NCI-H1092 treated with DMSO at 0.1 percent for 48 hours (cell line): Measurements from ENCODE around the gene CCDC92B.
A peak's percentile ranks its signal among the peaks of the same experiment; 100 is the strongest.

Experiments
- DNase-seq: peaks from one replicate; lab custom pipeline; 2025; lab: John Stamatoyannopoulos, UW

The CCDC92B gene

GRCh38 chr17:2721603-2722002 lies 27.8 kb downstream of the CCDC92B start:
- DNase-seq: no peak

DNA sequence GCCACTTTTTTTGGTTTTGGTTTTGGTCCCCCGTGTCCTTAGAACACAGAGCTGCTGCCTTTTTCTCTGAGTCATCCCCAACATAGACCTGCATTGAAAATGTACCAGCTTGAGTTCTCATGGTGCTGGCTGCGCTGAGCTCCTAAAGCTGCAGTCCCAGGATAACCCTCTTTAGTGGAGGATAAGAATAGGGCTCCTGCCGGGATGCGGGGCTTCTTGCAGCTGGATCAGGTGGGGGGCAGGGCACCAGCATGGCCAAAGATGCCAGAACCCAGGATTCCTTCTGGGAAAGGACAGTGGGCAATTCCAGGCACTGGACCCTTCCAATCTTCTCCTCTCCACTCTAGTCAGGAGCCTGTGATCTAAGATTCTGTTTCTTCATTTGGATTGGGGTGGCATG lies 29.6 kb downstream of the CCDC92B start:
- no peak for DNase-seq

DNA sequence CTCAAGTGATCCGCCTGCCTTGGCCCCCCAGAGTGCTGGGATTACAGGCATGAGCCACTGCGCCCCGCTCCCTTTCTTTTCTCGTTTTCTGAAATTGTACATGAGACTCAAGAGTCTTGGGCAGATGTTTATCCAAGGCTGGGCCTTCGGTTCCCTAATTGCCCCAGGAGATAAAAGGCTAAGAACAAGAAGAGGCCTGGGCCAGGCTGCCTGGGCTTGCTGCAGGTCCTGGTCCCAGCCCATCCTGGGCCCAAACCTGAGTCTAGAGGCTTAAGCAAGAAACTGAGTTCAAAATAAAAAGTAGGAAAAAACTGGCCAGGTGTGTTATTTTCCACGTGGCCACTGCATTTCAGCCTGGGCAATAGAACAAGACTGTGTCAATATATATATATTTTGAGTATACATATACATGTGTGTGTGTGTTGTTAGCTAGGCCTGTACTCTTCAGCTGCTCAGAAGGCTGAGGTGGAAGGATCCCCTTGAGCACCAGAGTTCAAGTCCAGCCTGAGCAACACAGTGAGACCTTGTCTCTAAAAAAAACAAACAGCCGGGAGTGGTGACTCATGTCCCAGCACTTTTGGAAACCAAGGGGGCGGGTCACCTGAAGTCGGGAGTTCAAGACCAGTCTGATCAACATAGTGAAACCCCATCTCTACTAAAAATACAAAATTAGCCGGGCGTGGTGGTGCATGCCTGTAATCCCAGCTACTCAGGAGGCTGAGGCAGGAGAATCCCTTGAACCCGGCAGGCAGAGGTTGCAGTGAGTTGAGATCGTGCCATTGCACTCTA lies 31.1 kb downstream of the CCDC92B start:
- no peak for DNase-seq

GRCh38 chr17:2716649-2717048 lies 32.8 kb downstream of the CCDC92B start:
- DNase-seq: no peak

GRCh38 chr17:2713881-2714280 lies 35.6 kb downstream of the CCDC92B start:
- DNase-seq: no peak

DNA sequence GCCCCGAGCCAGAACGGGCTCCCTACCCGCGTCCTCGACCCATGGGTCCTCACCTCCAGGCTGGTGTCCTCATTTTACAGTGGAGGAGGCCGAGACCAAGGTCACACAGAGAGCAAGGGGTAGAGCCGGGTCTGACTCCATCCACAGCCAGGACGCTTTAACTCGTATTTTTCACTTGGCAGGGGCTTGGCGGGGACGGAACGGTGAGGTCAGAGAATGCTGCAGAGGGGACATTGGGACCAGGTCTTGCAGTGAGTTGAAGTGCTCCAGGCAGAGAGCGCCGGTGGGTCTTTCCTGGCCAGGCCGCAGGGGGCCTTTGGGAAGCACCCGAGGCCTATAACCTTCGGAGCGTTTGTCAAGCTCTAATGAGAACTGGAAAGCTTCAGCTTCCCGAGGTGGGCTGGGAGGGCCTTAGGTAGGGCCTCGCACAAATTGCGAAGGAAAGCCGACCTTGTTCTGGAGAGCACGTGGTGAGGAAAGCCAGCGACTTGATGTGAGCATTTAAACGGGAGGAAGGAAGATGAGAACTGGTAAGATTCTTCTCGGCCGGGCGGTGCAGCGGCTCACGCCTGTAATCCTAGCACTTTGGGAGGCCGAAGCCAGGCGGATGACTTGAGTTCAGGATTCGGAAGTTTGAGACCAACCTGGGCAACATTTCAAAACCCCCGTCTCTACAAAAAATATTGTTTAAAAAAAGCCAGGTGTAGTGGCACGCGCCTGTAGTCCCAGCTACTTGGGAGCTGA lies 37.0 kb downstream of the CCDC92B start:
- DNase-seq: no peak

DNA sequence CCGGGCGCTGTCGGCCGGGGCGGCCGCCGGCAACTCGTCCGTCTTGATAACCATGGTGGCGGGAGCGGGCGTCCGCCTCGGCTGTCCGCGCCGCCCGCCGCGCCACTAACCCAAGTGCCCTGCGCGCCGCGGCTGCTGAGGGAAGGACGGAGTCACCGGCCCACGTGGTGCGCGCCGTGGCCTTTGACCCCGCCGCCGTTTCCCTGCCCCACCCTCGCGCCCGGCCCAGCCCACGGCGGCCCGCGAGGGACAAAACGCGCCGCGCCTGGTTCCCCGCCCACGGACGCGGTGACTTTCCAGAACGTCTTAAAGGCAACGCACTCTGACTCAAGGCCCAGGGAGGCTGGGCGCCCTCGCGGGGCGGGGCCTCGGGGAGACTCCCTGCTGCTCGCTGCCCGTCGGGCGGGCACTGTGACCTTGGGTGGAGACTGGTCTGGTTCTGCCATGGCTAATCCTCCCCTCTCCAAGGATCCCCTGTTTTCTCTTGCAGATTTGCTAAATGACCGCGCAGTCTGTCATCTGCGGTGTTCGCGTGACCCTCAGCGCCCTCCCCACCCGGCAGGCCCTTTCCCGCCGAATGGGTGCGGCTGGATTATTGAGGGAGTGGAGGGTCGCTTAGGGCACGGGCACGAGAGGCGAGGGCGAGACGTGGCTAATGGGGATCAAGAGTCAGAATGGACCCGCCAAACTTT lies 37.7 kb downstream of the CCDC92B start, which contains the start of gene CLUH:
TSS of gene CLUH (minus strand) at position 157 of the 692 bp plus-strand sequence. CDS start at position 54, 103 bp downstream.
- DNase-seq: peak; percentile 77

DNA sequence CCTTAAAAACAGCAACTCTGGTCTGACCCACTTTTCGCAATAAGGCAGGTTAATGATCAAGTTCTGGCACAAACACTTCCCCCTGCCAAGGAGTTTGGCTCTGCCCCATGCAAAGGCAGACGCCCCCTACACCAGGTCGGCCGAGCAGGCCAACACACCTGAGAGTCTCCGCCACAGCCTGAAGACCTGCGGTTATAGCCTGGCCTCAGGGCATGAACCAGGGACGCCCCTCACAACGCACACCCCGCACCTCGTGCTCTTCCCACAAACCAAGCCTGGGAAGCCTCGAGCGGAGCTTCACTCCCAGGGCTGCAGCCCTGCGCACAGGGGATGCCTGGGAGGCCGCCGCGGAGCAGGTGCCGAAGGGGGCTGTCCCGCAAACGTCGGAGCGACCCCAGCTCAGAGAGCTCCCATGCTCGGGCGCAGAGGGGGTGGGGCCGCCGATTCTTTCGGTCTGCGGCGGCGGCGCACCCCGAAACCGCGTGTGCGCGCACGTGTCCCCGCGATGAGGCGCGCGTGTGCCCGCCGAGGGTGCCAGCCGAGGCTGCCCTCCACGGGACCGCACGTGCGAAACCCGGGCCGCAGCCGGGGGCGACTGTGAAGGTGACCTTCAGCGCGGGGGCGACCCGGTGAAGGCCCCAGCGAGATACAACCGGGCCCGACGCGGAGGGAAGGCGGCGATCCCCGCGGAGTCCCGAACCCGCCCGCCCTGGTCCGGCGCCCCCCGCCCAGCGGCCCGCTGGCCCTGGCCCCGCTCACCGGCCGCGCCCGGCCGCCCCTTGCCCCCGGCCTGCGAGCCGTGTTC lies 38.4 kb downstream of the CCDC92B start:
- no peak for DNase-seq

DNA sequence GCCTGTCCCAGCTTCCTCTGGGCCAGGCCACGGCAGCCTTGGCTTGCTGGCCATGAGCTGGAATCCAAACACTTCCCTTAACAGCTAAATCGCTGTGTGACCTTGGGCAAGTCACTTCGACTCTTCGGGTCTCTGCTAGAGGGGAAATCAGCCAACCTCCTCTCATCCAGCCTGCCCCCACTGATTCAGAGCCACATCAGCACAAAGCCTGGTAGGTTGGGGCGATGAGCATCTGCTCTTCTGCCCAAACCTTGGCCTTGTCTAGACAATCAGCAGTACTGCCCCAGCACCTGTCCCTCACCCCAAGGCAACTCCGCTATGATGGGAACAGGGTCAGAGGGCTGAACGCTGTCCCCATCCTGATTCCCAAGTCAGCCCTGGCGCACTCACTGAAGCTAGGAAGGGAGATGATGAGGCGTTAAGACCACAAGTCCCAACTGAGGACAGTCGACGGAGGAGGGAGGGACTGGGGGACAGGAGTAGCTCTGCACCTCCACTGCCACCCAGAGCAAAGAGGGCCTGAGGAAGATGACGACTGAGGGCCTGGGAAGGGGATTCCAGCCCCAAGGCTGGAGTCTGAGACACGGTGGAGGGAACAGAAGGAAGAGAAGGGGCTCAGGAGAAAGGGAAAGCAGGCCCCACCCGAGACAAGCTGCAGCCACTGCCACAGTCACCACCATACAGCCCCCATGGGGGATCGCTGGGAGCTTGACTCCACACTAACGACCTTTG lies 39.2 kb downstream of the CCDC92B start:
- DNase-seq: no peak

GRCh38 chr17:2709183-2709661 lies 40.2 kb downstream of the CCDC92B start:
- no peak for DNase-seq

- DNase-seq: no peak
These were observed 40.8 kb downstream of the CCDC92B start for GRCh38 chr17:2708585-2709182.

- DNase-seq: no peak
These were observed 41.5 kb downstream of the CCDC92B start for GRCh38 chr17:2707721-2708584.

DNA sequence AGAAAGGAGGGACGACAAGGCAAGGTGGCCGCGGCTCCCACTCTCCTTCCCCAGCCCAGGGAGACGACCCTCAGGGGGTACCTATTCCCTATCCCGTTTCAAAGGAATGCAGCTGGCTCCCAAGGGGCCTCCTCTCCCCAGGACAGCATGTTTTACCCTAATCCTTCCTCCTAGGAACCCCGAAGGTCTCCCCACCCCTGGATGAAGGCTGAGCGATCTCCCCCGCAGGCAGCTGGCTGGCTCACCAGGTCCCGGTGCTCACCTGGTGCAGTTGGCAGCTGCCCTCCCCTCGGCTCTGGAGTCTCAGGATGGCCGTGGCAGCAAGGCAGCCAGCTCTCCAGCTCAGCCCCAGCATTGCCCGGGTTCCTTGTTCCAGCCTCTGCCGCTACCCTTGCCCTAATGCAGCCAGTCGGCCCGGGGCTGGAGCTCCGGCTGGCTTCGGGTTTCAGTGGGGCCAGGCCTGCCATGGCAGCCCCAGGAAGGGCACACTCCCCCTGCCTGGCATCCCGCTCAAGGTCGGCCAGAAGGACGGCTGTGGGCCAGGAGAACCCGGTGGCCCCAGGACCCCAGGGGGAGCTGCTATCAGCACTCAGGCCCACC lies 42.4 kb downstream of the CCDC92B start:
- DNase-seq: no peak

DNA sequence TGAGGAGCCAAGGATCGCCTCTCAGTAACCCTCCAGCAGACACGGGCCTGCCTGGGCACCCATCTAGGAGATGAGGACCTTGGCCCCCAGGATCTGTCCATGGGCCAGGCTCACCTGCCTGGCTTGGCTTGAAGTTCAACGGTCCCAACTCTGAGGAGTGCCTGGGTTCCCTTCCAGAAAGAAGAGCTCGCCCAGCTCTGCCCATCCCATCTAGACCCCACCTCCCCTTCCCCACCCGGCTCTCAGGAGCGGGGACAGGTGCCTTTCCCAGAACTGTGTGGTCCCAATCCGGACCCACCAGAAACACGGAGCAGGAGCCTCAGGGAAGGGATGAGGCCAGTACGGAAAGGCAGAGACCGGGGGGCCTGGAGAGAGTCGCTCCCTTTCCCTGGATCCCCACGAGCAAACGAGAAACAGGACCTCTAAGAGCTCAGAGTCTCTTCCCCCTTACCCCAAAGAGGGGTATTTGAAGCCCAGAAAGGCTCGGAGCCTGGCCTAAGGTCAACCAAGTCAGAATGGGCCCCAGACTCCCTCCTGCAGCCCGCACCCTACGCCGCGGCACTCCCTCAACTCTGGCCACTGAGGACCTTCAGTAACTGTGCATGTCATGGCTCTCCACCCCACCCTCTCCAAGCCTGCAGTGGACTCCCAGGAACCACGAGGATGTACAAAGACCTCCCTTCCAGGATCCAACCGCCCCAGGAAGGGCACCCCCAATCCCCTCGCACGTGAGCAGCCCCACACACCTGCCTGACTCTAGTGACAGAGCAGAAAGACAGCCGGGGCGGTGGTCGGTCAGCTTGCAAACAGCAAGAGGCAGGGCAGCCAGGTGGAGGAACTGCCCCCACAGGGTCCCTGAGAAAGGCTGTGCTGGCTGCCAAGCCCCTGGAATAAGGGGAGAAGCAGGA lies 43.3 kb downstream of the CCDC92B start:
- no peak for DNase-seq

- no peak for DNase-seq
These were observed 44.2 kb downstream of the CCDC92B start for GRCh38 chr17:2705263-2705662.

DNA sequence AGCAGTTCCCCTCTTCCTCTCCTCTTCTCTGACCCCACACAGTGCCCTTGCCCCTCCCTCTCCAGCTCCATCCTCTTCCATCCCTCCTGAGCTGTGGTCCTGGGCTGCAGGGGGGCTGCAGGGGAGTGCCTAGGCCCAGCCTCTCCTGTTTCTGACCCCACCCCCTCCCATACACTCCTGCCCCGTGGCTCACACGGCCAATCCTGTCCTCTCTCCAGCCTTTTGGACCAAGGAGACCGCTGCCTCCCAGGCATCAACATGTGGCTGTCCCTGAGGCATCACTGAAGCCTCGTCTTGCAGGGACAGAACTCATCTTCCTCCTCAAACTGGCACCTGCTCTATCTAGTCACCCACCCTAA lies 44.6 kb downstream of the CCDC92B start:
- no peak for DNase-seq

DNA sequence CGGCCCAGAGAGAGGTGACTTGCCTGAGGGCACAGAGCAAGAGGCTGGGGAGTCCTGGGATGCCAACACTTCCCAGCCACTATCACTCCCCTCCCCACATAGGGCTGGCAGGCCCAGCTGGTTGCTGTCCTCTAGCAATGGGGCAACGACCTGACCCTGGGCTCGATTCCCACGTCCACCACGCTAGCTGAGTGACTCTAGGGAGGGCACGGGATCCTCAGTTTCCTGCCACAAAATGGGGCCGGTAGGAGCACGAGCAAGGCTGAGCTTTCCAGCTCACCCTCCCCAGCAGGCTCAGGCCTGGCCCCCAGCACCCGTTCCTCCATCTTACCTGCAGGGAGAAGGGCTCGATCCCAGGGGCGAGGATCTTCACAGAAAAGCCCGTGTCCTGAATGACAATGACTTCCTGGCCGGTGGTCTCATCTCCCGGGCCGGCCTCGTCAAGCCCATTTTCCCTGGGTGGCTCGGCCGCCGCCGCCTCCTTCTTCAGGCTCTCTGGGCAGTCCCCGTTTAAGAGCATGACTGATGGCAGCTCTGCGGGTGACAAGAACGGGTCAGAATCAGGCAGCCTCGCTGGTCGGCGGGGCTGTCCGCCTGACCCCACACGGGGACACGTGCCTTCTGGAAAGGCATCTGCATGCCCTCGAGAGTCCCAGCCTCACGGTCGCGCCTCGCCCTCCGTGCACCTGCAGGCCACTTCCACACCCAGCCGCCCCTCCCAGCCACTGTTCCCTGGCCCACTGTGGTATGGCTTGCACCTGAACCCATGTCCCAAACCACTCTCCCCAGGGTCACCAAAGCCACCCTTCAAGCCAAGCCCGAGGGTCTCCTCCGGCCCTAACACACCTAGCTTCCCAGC lies 45.2 kb downstream of the CCDC92B start:
- no peak for DNase-seq
